Frontal cortex (tissue), 4 donors: ENCODE measurements around the gene SEPTIN2. TPM values are rescaled to one million over a fixed set of nuclear protein-coding genes. Genes with fewer than 3 reads are reported as not detected.
"Not testable (repeated sequence)": the region's sequence is repeated elsewhere in the genome, so short reads cannot be mapped to it uniquely, and the experiment has no call there.

Experiments used
- DNase-seq, 2 donors: peaks; one replicate each; pipeline ENCODE4 v3.0.0; 2012; ENCODE audit warnings: low spot score in 2 of 2
- FAIRE-seq: peaks from 2 replicates; lab custom pipeline; 2012; peaks lifted over from hg19 to GRCh38; lab: Jason Lieb, UNC
- total RNA-seq: library from RNA; depleted of rRNA; stranded (reverse); fragments of >200 nt; gene quantifications from one replicate; pipeline ENCODE4 v1.2.3, GENCODE V29; 2014
- donor health status: control.
- donor health status: control.
- donor health status: control.

The SEPTIN2 gene
- total RNA-seq, 1 donor from 2014 or later = 207 TPM

- FAIRE-seq = no peak
- DNase-seq = no peak
Observed at GRCh38 chr2:241310917-241311566, 4.7 kb upstream of the SEPTIN2 start.

DNA sequence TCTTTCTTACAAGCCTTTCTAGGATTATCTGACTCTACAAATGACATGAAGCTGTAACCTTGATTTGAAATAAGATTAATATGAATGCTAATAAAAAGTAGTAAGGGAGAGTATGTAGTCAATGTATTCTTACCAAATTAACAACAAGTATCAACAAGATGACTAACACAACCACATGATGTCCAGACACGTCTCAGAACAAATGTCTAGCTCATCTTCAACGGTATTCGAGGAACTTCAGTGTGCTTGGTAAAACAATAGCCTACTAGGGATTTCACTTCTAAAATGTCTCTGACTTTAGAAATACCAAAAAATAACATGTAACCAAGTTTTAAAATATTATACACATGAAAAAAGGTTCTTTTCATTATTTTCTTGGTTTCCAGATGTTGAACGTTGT, 3.6 kb upstream of the SEPTIN2 start:
- FAIRE-seq = no peak
- DNase-seq = no peak

DNA sequence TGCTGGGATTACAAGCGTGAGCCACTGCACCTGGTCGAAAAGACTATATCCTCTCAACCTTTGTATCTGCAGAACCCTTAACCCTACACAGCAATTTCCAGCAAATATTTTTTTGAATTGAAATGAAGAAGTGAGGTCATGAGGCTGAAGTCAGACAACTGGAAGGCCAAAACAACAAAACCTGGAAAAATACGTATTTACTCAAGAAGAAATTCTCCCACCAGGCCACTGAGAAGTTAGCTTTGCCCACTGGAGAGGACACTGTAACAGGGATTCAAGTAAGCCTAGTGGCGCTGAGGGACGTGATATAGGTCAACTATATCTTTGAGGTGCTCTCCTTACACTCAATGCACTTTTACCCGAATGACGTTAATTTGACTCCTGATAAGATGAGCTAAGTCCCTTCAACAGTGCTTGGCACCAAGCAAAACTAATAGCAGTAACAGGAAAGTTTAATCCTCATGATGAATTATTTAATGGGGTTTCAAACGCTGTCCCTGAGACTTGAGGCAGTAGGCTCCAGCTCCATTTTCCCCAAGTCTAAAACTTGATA, 2.1 kb upstream of the SEPTIN2 start:
- DNase-seq (no peak), FAIRE-seq (no peak)

GRCh38 chr2:241314226-241315092, 1.3 kb upstream of the SEPTIN2 start:
- no peak for DNase-seq
- FAIRE-seq = no peak

DNA sequence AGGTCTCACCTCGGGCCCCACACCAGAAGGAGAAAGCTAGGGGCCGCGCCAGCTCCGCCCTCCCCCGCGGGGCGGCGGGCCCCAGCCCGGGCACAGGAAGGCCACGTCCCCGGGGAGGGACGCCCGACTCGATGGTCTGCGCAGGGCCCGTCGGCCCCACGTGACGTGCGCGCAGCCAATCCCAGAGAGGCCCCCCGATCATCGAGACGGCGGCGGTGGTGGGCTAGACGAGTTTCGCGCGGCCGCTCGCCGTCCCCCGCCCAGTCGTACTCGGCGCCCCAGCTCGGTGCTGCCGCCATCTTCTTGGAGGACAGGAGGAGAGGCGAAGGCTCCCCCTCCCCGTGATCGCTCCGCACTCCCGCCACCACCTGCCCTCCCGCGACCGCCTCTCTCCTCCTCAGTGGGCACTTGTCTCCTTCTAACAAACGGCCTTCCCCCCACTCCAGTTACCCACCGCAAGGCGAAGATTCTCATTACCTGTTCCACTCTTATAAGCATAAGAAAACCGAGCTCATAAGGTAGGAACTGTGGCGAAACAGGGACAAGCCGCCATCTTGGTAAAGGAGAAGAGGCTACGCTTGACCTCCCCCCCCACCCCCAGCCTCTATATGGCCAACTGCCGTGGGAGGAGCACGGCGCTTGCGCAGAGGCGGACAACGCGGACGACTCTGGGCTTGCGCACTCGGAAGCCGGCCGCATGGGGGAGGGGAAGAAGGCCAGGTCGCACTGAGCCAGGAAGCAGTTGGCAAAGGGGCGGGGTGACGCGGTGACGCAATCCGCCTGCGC, 439 bp upstream of the SEPTIN2 start, which contains the start of gene HDLBP:
Gene HDLBP, minus strand, starts transcription at position 580 of the 786 bp plus-strand sequence. CDS start 48,803 bp downstream, outside the sequence.
- FAIRE-seq (no peak), DNase-seq (peak; percentile 97 to 99)

DNA sequence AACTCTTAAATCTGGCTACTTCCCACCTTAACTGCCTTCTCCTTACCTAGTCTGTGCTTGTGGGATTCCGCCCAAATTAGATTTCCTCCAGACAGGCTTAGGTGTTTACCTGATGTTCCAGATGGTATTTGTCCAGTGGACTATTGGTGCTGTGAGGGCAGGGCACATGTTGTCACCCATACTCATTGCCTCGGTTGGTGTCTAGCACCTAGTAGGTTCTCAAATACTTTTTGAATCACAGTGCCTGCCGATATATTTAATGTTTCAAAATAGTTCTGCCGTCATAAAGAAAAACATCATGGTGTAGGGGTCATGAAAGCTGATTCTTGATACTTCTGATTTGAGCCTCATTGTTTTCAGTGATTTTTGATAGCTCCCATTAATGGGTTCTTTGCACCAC, 1.1 kb downstream of the SEPTIN2 start:
- FAIRE-seq = no peak
- no peak for DNase-seq

DNA sequence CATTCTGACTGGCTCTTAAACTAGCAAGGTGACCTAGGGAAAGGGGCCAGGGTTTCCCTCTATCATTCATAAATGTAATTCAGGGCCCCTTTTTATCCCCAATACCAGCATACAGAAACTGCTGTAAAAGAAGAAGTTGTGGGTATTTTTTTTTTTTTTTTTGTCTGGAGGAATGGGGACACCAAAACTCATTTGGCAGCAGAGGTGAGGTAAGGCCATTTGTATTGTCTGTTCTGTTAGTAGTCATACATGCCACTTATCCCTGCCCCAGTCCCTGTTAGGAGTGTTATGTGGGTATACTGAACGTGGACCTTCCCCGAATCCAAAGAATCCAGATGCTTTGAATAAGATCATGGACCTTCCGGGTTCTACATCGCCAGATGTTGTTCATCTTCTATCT, 1.7 kb downstream of the SEPTIN2 start:
- FAIRE-seq (no peak), DNase-seq (no peak)

DNA sequence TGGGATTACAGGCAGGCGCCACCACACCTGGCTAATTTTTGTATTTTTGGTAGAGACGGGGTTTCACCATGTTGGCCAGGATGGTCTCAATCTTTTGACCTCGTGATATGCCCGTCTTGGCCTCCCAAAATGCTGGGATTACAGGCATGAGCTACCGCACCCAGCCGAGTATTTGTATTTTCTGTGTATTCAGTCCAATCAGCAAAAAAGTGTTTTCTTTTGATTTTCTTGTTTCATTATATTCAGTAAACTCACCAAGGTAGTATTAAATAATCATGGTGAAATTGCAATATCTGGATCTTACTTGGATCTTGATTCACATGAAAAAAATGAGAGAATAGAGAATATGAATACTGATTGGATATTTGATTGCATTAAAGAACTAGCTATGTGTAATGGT, 3.1 kb downstream of the SEPTIN2 start:
- FAIRE-seq, DNase-seq: not testable (repeated sequence)

GRCh38 chr2:241320394-241320793, 4.7 kb downstream of the SEPTIN2 start:
- DNase-seq (no peak), FAIRE-seq (no peak)

DNA sequence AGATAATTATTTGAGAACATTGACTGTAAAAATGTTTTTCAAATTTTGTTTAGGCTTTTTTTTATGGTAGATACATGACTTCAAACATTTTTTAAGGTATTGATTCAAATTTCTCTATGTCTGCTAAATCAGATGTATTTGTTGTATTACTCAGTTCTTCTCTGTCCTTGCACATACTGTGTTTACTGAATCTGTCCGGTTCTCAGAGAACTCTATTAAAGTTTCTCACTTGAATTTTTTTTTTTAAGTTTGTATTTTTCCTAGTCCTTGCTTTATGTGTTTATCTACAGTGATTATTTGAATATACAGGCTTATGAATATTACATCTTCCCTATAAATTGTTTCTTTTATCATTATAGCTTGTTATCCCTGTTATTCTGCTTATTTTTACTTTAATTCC, 5.3 kb downstream of the SEPTIN2 start:
- FAIRE-seq (no peak), DNase-seq (no peak)

DNA sequence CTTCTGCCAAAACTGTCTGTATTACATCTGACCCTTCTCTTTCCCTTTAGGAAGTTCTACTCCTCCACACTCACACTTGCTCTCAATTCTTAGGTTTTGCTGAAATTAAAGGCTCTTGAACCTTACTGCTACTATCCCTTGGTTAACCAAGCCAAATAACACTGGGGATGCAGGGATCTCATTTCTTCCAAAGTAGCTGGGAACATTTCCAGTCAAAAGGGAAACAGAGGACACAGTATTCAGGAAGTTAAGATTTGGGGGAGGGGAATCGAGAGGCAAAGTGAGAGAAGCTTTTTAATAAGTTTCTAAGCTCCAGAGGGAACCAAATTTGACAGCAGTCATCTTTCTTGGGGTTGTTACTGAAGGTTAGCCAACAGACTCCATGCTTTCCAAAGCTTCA, 6.2 kb downstream of the SEPTIN2 start:
- FAIRE-seq (no peak), DNase-seq (no peak)

- no peak for FAIRE-seq
Observed at GRCh38 chr2:241323778-241324177, 8.1 kb downstream of the SEPTIN2 start.

DNA sequence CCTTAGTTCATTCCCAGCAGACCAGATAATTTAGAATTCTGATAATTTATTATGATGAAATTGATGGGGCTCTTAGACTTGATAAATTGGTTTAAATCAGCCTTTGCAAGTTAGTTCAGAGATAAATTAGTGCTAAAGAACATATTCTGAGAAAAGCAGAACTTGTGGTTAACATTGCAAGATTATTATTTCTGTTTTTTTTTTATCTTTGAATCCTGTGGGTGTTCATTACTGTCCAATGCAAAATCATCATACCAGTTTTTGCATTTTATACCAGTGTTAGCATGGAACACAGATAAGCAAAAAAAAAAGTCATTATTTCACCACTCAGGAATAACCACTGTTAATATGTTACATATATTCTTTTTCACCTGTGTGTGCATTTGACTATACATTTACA, 9.1 kb downstream of the SEPTIN2 start:
- no peak for DNase-seq
- no peak for FAIRE-seq

More at GRCh38 chr2:241323778-241324177, 8.1 kb downstream of the SEPTIN2 start:
- no peak for DNase-seq

GRCh38 chr2:241325257-241325656, 9.5 kb downstream of the SEPTIN2 start:
- no peak for FAIRE-seq
- no peak for DNase-seq

- DNase-seq (no peak), FAIRE-seq (no peak)
Observed at GRCh38 chr2:241329669-241330615, 14.2 kb downstream of the SEPTIN2 start.

DNA sequence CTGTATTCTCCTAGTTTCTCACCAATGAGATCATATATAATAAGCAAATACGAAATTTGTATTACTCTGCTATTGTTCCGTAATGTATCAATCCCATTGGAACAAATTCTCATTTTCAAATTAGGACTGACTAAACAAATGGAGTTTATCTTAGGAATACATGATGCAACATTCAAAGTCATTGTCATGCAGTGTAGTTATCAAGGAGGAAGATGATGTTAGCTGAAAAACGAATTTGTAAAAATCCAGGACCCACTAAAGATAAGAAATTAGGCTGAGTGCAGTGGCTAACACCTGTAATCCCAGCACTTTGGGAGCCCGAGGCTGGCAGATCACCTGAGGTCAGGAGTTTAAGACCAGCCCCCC, 14.9 kb downstream of the SEPTIN2 start:
- no peak for FAIRE-seq
- DNase-seq = no peak

GRCh38 chr2:241334813-241335212, 19.1 kb downstream of the SEPTIN2 start:
- no peak for FAIRE-seq

DNA sequence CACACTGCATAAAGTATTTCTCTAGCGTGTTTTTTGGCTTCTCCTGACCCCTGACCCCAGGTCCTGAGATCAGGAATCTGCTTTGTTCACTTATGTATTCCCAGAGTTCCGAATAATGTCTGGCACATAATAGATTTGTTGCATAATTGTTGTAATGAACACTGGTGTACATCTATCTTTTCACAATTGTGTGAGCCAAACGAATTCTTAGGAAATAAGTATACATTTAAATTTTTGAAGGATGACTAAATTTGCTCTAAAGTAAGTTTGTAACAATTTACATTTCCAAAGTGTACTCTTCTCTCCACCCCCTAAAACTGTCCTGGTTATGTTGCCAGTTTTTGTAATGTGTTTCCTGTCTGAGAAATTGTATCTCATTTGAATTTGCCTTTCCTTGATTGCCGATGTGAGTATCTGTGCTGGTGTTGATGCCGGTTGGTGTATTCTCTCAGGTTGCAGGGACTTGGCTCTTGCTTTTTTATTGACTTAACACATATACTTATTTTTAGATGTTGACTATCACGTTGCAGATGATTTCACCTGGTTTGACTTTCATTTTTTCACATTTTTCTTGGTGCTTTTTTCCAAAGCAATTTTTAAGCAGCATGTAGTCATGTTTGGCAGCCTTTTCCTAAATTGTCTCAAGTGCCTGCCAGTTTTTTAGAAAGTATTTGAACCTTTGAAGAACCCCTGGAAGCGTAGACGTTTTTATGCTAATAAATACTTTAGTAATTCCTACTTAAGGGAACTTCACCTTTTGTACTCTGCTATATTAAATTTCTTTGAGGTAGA, 24.3 kb downstream of the SEPTIN2 start:
- DNase-seq (no peak), FAIRE-seq (no peak)

More at GRCh38 chr2:241334813-241335212, 19.1 kb downstream of the SEPTIN2 start:
- no peak for DNase-seq
